NCI-H345 treated with DMSO at 0.1 percent for 48 hours (cell line): ENCODE measurements around the gene MICOS13.
"Not testable (repeated sequence)": the region's sequence is repeated elsewhere in the genome, so short reads cannot be mapped to it uniquely, and the experiment has no call there.

ENCODE experiments used
- DNase-seq: peaks from one replicate; lab custom pipeline; 2025; ENCODE audit not compliant: unreplicated experiment; lab: John Stamatoyannopoulos, UW

The MICOS13 gene

GRCh38 chr19:5680437-5681368, at the start of gene MICOS13, which contains the start of gene HSD11B1L:
MICOS13 (minus strand) TSS chr19:5680516; CDS start chr19:5680486, 30 bp downstream.
HSD11B1L (plus strand) TSS chr19:5681027; CDS start chr19:5684833, 3,806 bp downstream.
- peak; percentile 97 for DNase-seq

DNA sequence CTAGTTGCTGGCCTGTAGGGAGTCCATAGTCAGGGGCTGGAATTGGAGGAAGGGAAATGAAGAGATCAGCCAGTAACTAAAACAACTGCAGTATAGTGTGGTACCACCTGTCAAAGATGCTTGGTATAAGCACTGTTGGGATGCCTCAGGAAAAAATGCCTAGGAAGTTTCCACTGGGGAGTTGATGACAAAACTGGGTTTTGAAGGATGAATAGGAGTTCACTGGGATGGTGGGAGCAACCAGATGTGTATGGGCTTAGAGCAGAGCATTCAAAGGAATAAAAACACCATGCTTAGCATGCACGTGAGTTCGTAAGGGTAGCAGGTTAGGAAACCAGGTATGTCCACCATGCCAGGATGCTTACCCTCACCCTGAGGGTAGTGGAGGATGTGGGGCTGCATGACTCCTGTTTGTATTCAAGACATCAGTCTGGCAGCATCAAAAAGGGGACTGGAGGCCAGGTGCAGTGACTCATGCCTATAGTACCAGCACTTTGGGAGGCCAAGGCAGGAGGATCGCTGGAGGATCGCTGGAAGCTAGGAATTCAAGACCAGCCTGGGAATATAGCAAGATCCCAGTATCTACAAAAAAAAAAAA, 47.2 kb upstream of the MICOS13 start:
- DNase-seq, result no peak

- peak; percentile 95 for DNase-seq
Measured at GRCh38 chr19:5719961-5720790, 39.9 kb upstream of the MICOS13 start, which contains the start of the genes CATSPERD and LONP1. CATSPERD (plus strand) TSS chr19:5720637; CDS start chr19:5720738, 101 bp downstream. LONP1 (minus strand) TSS chr19:5720146; CDS start chr19:5720132, 14 bp downstream.

DNA sequence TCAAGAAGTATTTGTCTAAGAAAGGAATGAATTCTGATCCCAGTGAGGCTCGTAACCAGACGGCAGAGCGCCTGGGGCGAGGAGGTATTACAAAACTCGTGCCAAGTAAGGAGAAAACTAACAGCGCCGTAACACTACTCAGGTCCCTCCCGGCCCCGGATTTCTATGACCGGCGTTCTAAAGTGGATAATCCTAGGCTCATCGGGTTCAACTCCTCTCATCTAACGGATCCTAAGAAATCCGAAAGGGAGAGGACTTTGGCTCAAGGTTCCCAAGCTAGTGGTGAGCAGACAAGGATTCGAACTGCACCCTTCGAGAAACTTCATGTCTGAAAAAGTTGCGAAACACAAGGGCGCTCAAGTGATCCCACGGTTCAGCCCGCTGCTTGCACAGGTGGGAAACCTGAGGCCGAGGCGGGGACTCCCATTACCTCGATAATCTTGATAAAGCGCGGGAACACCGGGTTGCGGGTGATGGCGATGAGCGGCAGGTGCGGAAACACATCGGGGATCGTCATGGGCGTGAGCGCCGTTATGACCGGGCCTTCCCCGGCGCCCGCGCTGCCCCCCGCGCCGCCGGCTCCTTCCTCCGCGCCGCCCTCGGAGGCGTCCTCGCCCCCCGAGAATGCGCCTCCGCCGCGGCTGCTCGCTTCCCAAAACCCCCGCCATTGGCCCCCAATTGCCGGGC, 39.1 kb upstream of the MICOS13 start:
- no peak for DNase-seq

DNA sequence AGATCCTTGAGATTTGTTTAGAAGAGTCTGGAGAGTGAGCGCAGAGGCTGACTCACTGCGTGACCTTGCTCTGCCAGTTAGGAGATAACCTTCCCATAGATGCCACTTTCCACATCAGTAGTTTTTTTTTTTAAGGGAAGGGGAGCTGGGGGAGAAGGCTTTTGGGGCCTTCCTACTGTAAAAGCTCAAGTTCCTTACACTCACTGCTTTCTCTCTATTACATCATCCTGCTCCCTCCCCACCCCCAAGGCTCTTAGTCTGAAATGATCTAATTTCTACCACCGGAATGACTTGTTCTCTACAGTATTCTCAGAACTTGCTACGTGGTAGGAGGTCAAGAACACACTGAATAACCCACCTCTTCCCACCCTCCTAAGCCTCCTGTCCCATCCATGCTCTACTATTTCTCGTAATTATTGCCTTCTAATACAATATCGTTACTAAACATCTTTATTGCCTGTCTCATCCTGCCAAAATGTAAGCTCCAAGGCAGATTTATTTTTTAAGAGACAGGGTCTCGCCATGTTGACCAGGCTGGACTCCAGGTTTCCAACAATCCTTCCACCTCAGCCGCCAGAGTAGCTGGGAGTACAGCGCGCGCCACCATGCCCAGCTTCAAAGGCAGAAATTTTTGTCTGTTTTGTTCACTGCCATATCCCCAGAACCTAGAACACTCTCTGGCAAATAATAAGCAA, 38.4 kb upstream of the MICOS13 start:
- DNase-seq, result no peak

- DNase-seq, result no peak
Measured at GRCh38 chr19:5718037-5718578, 37.8 kb upstream of the MICOS13 start.

DNA sequence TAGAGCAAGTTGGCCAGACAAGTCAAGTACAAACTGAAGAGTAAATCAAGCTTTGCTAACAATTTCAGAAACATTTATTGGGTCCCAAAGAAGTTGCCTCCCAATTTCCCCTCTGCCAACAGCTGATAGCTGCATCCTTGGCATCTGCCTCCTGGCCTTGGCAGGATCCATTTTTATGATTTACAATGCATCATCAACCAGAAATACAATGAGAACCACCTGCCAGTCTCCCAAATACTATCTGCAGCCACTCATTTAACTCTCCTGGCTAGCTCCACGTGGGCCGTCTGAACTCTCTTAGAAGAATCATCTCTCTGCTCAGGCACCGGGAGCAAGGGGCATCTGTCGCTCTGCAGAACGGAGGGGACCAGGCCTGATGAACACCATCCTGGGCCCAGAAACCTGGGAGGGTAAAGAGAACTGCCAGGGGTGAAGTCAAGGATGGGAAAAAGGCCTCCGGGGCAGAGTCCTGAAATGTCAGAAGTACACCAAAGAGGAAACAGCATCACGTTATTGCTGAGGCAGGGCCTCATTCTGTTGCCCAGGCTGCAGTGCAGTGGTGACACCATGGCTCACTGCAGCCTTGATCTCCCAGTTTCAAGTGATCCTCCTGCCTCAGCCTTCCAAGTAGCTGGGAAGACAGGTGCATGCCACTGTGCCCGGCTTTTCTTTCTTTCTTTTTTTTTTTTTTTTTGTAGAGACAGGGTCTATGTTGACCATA, 37.1 kb upstream of the MICOS13 start:
- DNase-seq, result no peak

GRCh38 chr19:5714816-5715215, 34.5 kb upstream of the MICOS13 start:
- DNase-seq, result no peak

DNA sequence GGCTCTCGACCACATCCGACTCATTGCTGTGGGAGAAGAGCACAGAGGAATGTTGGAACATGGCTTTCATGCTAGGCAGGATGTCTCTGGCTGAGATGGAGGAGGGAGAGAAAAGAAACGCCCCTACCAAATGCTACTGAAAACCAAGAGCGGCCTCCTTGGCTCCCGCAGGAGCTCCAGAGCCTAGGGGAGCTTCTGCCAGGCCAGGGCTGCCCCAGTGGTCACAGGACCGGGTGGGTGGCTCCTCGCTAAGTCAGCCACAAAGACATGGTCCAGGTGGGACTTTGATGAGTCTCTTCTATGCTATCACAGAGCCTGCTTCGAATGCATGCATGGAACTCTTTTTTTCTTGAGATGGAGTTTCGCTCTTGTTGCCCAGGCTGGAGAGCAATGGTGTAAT, 32.9 kb upstream of the MICOS13 start:
- DNase-seq, result no peak

GRCh38 chr19:5711713-5712161, 31.4 kb upstream of the MICOS13 start:
- DNase-seq, result no peak

- no peak for DNase-seq
Measured at GRCh38 chr19:5711025-5711424, 30.7 kb upstream of the MICOS13 start.

DNA sequence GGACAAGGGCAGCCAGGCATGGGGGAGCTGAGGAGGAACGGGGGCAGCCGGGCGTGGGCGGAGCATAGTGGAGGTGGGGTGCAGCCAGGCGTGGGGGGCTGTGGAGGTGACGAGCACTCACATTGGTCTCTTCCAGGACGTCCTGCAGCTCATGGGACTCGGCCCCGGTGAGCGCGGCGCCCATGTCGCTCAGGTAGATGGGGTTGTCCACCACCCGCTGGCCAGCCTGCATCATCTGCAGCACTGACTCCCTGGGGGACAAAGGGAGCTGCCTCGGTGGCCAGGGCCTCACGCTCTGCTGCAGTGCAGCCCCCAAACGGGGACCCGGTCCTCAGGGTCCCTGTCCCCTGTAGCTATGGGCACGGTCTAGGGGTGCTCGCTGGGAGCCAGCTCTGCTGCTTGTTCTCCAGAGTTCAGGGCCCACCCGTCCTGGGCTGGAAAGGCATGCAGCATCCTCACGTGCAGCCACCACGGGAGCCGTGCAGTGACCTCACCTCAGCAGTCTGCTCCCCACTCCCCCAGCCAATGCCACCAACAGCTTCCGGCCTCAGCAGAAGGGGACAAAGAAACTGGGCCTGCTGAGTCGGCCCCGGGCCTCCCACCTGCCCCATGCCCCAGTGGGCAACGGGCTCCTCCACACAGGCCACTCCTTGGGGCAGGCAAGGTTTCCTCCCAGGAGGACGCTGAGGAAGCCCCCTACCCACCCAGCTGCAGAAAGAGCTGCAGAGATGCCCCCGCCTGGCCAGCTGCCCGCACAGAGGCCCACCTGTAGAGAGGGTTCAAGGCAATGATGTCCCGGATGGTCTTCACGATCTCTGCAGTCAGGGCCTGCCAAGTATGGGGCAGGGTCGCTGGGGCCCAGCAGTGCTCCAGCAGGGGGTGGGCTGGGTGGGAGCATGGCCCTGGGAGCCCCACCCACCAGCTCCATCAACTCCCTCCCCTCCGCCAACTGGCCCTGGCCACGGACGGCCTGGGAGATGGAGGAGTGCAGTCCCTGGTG, 27.6 kb upstream of the MICOS13 start:
- no peak for DNase-seq

- DNase-seq, result no peak
Measured at GRCh38 chr19:5706876-5707573, 26.7 kb upstream of the MICOS13 start.

DNA sequence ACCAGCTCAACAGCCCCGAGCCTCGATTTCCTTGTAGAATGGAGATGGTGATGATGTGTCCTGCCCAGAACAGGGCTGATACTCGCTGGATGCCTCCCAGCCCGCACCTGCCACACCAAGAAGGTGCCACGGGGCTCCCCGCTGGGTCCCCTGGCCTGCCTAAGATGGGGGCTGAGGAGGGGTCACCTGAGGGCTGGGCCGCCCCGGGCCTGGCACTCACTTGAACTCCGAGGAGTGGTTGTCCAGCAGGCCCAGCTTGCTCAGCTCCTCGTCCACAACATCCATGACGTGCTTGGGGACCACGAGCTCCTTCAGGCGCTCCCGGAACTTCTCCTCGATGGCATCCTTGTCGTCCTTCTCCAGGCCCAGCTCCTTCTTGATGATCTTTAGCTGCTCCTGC, 25.2 kb upstream of the MICOS13 start:
- no peak for DNase-seq

DNA sequence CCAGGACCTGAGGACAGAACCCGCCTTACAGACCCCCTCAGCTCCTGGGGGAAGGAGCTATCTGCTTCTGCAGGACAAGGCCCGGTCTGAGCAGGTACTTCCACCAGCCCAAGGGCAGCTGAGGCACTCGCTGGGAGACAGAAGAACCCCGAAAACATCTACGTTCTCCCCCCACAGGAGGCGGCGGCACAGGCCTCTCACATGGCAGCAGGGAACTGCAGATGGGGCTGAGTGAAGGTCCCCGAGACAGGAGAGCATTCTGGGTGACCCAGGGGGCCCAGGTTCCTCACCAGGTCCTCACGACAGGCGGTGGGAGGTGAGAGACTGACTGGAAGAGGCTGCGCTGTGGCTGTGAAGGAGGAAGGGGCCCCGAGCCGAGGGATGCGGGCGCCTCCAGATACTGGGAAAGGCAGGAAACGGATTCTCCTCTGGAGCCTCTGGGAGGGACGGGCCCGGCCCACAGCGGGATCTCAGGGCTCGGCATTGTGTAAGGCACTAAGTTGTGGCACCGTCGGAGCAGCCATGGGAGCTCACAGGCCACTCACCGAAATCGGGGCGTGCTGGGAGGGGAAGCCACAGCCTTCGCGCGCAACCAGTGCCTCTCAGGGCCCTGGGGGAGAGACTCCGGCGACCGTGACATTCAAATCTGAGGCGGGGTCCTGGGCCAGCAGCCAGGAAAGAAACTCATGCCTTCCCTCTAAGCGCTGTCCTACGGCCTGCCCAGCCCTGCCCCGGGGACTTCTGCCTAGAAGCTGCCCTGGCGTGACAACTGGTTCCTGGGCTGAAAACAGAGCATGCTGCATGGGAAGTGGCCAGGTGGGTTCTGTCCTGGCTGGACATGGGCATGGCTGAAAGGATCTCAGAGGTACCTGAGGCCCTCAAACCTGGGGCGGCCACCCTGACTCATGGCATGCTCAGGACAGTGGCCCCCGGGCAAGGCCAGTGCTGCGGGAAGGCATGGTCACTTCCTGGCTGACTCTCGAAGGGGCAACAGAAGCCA, 23.8 kb upstream of the MICOS13 start:
- DNase-seq, result no peak

DNA sequence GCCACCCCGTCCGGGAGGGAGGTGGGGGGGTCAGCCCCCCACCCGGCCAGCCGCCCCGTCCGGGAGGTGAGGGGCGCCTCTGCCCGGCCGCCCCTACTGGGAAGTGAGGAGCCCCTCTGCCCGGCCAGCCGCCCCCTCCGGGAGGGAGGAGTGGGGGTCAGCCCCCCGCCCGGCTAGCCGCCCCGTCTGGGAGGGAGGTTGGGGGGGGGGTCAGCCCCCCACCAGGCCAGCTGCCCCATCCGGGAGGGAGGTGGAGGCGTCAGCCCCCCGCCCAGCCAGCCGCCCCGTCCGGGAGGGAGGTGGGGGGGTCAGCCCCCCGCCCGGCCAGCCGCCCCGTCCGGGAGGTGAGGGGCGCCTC, 21.7 kb upstream of the MICOS13 start:
- DNase-seq, result not testable (repeated sequence)
